ENCODE results near the gene ALDH5A1.

DNA sequence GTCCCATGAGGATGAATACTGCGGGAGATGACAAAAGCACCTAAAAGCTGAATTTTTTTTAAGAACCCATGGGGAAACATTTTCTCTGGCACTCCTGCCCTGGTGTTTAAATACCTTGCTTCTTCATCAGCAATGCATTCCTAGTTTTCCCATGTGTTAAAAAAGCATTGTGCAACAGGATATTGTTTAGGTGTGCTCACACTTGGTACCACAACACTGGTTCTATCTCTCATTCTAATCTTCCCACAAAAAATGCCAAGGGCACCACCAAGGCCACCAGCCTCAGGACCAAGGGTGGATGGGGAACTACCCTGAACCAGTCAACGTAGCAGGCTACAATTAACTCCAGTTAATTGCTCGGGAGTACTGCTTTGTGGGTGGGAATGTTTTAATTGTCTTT, 50.9 kb downstream of the ALDH5A1 start:
- no peak for TF ChIP-seq POLR2A (IDR thresholded peaks at IDR 0.05)
- TF ChIP-seq, protein P1, sequence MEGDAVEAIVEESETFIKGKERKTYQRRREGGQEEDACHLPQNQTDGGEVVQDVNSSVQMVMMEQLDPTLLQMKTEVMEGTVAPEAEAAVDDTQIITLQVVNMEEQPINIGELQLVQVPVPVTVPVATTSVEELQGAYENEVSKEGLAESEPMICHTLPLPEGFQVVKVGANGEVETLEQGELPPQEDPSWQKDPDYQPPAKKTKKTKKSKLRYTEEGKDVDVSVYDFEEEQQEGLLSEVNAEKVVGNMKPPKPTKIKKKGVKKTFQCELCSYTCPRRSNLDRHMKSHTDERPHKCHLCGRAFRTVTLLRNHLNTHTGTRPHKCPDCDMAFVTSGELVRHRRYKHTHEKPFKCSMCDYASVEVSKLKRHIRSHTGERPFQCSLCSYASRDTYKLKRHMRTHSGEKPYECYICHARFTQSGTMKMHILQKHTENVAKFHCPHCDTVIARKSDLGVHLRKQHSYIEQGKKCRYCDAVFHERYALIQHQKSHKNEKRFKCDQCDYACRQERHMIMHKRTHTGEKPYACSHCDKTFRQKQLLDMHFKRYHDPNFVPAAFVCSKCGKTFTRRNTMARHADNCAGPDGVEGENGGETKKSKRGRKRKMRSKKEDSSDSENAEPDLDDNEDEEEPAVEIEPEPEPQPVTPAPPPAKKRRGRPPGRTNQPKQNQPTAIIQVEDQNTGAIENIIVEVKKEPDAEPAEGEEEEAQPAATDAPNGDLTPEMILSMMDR (IDR thresholded peaks at IDR 0.05): no peak

Measured in tibial nerve (tissue), 3 donors.